ENCODE results near the gene SMPD4.
A peak's percentile ranks its signal among the peaks of the same experiment; 100 is the strongest.
"Not testable (repeated sequence)": the region's sequence is repeated elsewhere in the genome, so short reads cannot be mapped to it uniquely, and the experiment has no call there.

The SMPD4 gene

DNA sequence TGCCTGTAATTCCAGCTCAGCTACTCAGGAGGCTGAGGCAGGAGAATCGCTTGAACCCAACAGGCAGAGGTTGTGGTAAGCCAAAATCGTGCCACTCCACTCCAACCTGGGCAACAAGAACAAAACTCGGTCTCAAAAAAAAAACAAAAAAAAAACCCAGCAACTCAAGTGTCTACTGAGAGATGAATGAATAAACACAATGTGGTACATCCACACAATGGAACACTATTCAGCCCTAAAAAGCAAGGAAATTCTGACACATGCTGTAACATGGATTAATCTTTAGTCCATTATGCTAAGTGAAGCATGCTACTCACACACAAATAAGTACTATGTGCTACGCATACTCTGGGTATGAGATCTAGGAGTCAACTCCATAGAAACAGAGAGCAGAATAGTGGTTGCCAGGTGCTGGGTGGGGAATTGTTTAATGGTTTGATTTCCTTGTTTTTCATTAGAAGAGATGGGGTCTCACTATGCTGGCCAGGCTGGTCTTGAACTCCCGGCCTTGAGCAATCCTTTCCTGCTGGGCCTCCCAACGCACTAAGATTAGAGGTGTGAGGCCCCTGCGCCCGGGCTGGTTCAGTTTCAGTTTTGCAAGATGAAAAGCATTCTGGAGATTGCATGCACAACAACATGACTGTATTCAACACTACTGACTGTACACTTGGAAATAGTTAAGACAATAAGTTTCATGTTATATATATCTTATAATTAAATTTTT, 15.9 kb downstream of the SMPD4 start:
- H3K4me3 ChIP-seq (ENCODE audit: control insufficient read depth, low read depth, low read length) = no peak overlapping the region
- TF ChIP-seq CTCF (conservative IDR thresholded peaks at IDR 0.05; ENCODE audit: control insufficient read depth, insufficient read depth, low read depth, low read length) = no peak

GRCh38 chr2:130162968-130163367, 18.4 kb downstream of the SMPD4 start:
- TF ChIP-seq CTCF (conservative IDR thresholded peaks at IDR 0.05; ENCODE audit: control insufficient read depth, insufficient read depth, low read depth, low read length) = no peak
- DNase-seq (ENCODE audit: low read depth) = no peak
- H3K4me3 ChIP-seq (ENCODE audit: control insufficient read depth, low read depth, low read length) = no peak overlapping the region

More for the DNA sequence above, 15.9 kb downstream of the SMPD4 start:
- DNase-seq (ENCODE audit: low read depth) = no peak

GRCh38 chr2:130162486-130162885, 18.9 kb downstream of the SMPD4 start:
- H3K4me3 ChIP-seq (ENCODE audit: control insufficient read depth, low read depth, low read length); DNase-seq (ENCODE audit: low read depth): not testable (repeated sequence)

- DNase-seq (ENCODE audit: low read depth); H3K4me3 ChIP-seq (ENCODE audit: control insufficient read depth, low read depth, low read length): not testable (repeated sequence)
Measured at GRCh38 chr2:130160838-130161705, 20.3 kb downstream of the SMPD4 start.

DNA sequence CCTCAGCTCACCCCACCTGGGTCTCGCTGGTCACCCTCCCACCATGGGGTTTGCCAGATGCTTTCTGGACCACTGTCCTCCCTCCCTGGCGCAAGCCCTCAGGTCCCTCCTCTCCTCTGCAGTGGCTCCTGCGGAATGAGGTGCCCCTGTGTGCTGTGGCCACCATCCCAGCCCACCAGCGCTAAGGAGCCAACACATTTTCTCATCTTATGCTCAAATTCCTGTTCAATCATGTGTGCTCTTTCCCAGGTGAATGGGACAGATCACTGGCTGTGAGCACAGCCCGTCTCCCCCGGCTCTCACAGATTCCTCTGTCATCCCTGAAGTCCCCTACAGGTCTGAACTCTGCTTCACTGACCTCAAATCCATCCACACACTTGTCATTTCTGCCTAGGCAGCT, 21.3 kb downstream of the SMPD4 start:
- no peak for TF ChIP-seq CTCF (conservative IDR thresholded peaks at IDR 0.05; ENCODE audit: control insufficient read depth, insufficient read depth, low read depth, low read length)
- H3K4me3 ChIP-seq (ENCODE audit: control insufficient read depth, low read depth, low read length) = no peak overlapping the region
- DNase-seq (ENCODE audit: low read depth) = no peak

GRCh38 chr2:130159376-130159775, 22.0 kb downstream of the SMPD4 start:
- not testable (repeated sequence) for DNase-seq (ENCODE audit: low read depth); H3K4me3 ChIP-seq (ENCODE audit: control insufficient read depth, low read depth, low read length)

DNA sequence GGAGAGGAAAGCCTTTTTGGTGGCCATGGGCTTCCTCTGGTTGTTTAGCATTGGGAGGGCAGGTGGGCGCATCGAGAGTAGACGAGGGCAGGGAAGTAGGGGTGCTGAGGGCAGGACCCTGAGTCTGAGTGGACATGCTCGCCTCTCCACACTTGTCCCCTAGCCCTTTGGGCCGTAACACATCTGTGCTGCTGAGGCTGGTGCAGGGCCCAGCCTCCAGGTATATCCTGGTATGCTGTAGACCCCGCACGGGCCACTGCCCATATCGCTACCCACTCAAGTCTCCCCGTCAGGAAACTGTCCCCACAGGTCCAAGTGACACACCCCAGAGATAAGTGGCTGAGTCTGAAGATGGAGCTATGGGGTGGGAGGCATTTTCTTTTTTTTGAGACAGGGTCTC, 22.8 kb downstream of the SMPD4 start:
- no peak for TF ChIP-seq CTCF (conservative IDR thresholded peaks at IDR 0.05; ENCODE audit: control insufficient read depth, insufficient read depth, low read depth, low read length)
- H3K4me3 ChIP-seq (ENCODE audit: control insufficient read depth, low read depth, low read length) = no peak overlapping the region
- no peak for DNase-seq (ENCODE audit: low read depth)

DNA sequence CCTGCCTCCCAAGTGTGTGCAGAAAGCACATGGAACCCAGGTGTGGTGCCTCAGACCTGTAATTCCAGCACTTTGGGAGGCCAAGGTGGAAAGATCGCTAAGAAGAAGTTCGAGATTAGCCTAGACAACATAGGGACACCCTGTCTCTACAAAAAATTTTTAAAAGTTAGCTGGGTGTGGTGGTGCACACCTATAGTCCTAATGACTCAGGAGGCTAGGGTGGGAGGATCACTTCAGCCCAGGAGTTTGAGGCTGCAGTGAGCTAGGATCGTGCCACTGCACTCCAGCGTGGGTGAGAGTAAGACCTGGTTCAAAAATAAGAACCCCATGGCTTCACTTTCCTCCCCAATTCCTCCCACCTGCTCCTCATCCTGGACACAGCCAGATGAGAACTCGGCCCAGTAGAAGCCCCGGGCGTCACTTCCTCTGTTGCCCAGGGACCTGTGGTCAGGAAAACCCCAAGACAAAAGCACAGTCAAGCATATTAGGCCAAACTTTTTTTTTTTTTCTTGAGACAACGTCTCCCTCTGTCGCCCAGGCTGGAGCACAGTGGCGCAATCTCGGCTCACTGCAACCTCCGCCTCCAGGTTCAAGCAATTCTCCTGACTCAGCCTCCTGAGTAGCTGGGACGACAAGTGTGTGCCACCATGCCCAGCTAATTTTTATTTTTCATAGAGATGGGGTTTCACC, 23.4 kb downstream of the SMPD4 start:
- H3K4me3 ChIP-seq (ENCODE audit: control insufficient read depth, low read depth, low read length) = not testable (repeated sequence)
- peak; percentile 38 for DNase-seq (ENCODE audit: low read depth)

DNA sequence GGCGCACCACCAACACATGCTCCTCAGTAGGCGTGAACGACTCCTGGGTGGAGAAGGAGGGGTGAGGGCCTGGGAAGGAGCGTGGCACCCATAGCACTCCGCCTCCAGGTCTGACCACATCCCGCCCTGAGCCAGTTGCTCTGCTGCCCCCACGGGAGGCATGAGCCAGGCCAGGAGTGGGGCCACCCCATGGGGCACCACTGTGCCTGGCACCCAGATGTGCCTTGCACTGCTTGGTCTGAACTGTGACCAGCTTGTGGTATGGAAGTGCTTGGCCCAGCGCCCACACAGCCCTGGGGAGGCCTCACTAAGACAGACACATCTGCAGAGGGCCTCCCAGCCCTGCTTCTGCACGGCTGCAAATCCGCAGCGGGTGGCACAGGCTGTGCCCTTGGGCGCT, 24.0 kb downstream of the SMPD4 start:
- H3K4me3 ChIP-seq (ENCODE audit: control insufficient read depth, low read depth, low read length); DNase-seq (ENCODE audit: low read depth): not testable (repeated sequence)
